CD14-positive monocyte (primary cell): Measurements from ENCODE around the gene QSOX1. TPM values are rescaled to one million over a fixed set of nuclear protein-coding genes. Genes with fewer than 3 reads are reported as not detected.

Experiments
- DNase-seq, 3 donors: peaks; one replicate each; pipeline ENCODE4 v3.0.0-alpha.2; 2011 to 2022
- H2AFZ ChIP-seq: 2 replicates; pipeline ENCODE4 v1.6.0; 2012; ENCODE audit warnings: mild to moderate bottlenecking, low read depth, low read length, inconsistent platforms; ENCODE audit not compliant: insufficient read depth, poor library complexity, severe bottlenecking
- H3K27ac ChIP-seq, 2 donors: 1 replicate in 1 of 2; 2 replicates in 1 of 2; pipeline ENCODE4 v1.5.1; 2012 to 2013; ENCODE audit warnings: low read length in 2 of 2, control low read depth in 1 of 2, inconsistent platforms in 1 of 2, low read depth in 1 of 2, mild to moderate bottlenecking in 1 of 2
- H3K27me3 ChIP-seq, 2 donors: one replicate each; pipeline versions ENCODE4 v1.6.0 to v1.6.1; 2011 to 2013; ENCODE audit warnings: low read length in 2 of 2; ENCODE audit not compliant: control insufficient read depth in 2 of 2, insufficient read depth in 2 of 2
- H3K36me3 ChIP-seq, 2 donors: replicated peaks in 1 of 2; 1 replicate in 1 of 2; 2 replicates in 1 of 2; pipeline versions ENCODE4 v1.5.1 to v1.6.1; 2012 to 2013; ENCODE audit warnings: low read length in 2 of 2, control low read depth in 1 of 2, inconsistent platforms in 1 of 2, mild to moderate bottlenecking in 1 of 2; ENCODE audit not compliant: insufficient read depth in 2 of 2, control insufficient read depth in 1 of 2
- H3K4me1 ChIP-seq, 2 donors: 1 replicate in 1 of 2; 2 replicates in 1 of 2; pipeline versions ENCODE4 v1.5.1 to v1.6.1; 2012 to 2013; ENCODE audit warnings: low read length in 2 of 2, control low read depth in 1 of 2, inconsistent platforms in 1 of 2, mild to moderate bottlenecking in 1 of 2, moderate library complexity in 1 of 2; ENCODE audit not compliant: insufficient read depth in 2 of 2, control insufficient read depth in 1 of 2
- H3K4me2 ChIP-seq: replicated peaks from 2 replicates; pipeline ENCODE3; 2012; ENCODE audit warnings: low read length, moderate library complexity, mild to moderate bottlenecking; ENCODE audit not compliant: poor library complexity, severe bottlenecking; ENCODE audit errors: extremely low read depth
- H3K4me3 ChIP-seq, 3 experiments: fragments of 200-600 bp in 1 of 3; sonication (generic) in 1 of 3; replicated peaks in 1 of 3; 1 replicate in 2 of 3; 2 replicates in 1 of 3; pipeline ENCODE4 v1.5.1; 2011 to 2013; ENCODE audit warnings: low read length in 3 of 3, mild to moderate bottlenecking in 3 of 3, control low read depth in 2 of 3, low read depth in 2 of 3, inconsistent platforms in 1 of 3, moderate library complexity in 1 of 3
- H3K79me2 ChIP-seq: 2 replicates; pipeline ENCODE4 v1.6.0; 2012; ENCODE audit warnings: mild to moderate bottlenecking, control low read depth, inconsistent platforms, low read length, moderate library complexity; ENCODE audit not compliant: insufficient read depth
- H3K9ac ChIP-seq: 2 replicates; pipeline ENCODE4 v1.6.0; 2017; ENCODE audit warnings: low read length, mild to moderate bottlenecking; ENCODE audit not compliant: insufficient read depth, poor library complexity, severe bottlenecking
- H3K9me3 ChIP-seq, 2 donors: replicated peaks in 1 of 2; 1 replicate in 1 of 2; 2 replicates in 1 of 2; pipeline versions ENCODE4 v1.5.1 to v1.6.1; 2012 to 2013; ENCODE audit warnings: low read length in 2 of 2, control low read depth in 1 of 2; ENCODE audit not compliant: control insufficient read depth in 1 of 2, insufficient read depth in 1 of 2
- H4K20me1 ChIP-seq: 2 replicates; pipeline ENCODE4 v1.6.0; 2012; ENCODE audit warnings: mild to moderate bottlenecking, low read length, control low read depth, moderate library complexity; ENCODE audit not compliant: insufficient read depth
- H3K27ac Mint-ChIP-seq, 7 donors: one replicate each; pipeline ENCODE4 v1.8.0; 2020; ENCODE audit warnings: mild to moderate bottlenecking in 7 of 7, mixed read lengths in 7 of 7, moderate library complexity in 6 of 7, inconsistent platforms in 2 of 7
- H3K27me3 Mint-ChIP-seq, 3 donors: one replicate each; pipeline ENCODE4 v1.8.0; 2021 to 2022; ENCODE audit warnings: low read depth in 3 of 3, mild to moderate bottlenecking in 3 of 3, mixed read lengths in 3 of 3, moderate library complexity in 3 of 3, inconsistent platforms in 1 of 3
- H3K36me3 Mint-ChIP-seq, 2 donors: one replicate each; pipeline ENCODE4 v1.8.0; 2020; ENCODE audit warnings: mixed read lengths in 2 of 2, inconsistent platforms in 1 of 2, mild to moderate bottlenecking in 1 of 2
- H3K4me1 Mint-ChIP-seq: one replicate; pipeline ENCODE4 v1.8.0; 2020; ENCODE audit warnings: mild to moderate bottlenecking, mixed read lengths
- H3K4me3 Mint-ChIP-seq, 2 donors: one replicate each; pipeline ENCODE4 v1.8.0; 2020; ENCODE audit warnings: mild to moderate bottlenecking in 2 of 2, mixed read lengths in 2 of 2, moderate library complexity in 1 of 2
- H3K9me3 Mint-ChIP-seq, 7 donors: one replicate each; pipeline ENCODE4 v1.8.0; 2020 to 2022; ENCODE audit warnings: mixed read lengths in 7 of 7, mild to moderate bottlenecking in 6 of 7, moderate library complexity in 6 of 7, inconsistent platforms in 2 of 7
- WGBS: methylation state at CpG from one replicate; pipeline ENCODE4 v1.1.5; 2013; ENCODE audit warnings: missing lambda C conversion rate; ENCODE audit not compliant: insufficient coverage; 5-methylcytosine and 5-hydroxymethylcytosine counted together
- intact Hi-C, 2 donors: fragments of 100-400 bp; cut with micrococcal nuclease; formaldehyde crosslinking; loops; one replicate each; pipeline versions ENCODE4 v1.15.0 to v1.15.1; 2023
- polyA plus RNA-seq, 3 donors: library from polyadenylated mRNA; depleted of rRNA in 1 of 3; unstranded in 2 of 3; stranded (reverse) in 1 of 3; fragments of 300-500 nt in 2 of 3; fragments of >200 nt in 1 of 3; fragmentation: Illumina TruSeq in 2 of 3; gene quantifications; 1 replicate in 2 of 3; 2 replicates in 1 of 3; pipeline ENCODE4 v1.2.3, GENCODE V29; 2012 to 2021
- TF ChIP-seq, protein P1 (sequence below): fragments of 200-600 bp; IDR thresholded peaks from one replicate; pipeline ENCODE4 v1.8.0; 2022; ENCODE audit warnings: antibody characterized with exemption, mild to moderate bottlenecking

The QSOX1 gene
- polyA plus RNA-seq, 3 donors = 34.5 to 86.5 (median 35.8) TPM

DNA sequence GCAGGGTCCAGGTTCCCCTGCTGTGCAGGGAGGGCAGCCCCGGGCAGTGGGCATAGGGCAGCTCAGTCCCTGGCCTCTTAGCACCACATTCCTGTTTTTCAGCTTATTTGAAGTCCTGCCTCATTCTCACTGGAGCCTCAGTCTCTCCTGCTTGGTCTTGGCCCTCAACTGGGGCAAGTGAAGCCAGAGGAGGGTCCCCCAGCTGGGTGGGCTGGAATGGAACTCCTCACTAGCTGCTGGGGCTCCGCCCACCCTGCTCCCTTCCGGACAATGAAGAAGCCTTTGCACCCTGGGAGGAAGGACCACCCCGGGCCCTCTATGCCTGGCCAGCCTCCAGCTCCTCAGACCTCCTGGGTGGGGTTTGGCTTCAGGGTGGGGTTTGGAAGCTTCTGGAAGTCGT, 42.6 kb downstream of the QSOX1 start:
- Histone ChIP-seq H2AFZ (no peak overlapping the region), H3K79me2 (no peaks in the 10 kb centered on the region), H3K4me3 (no peak overlapping the region), H3K4me1 (no peaks in the 10 kb centered on the region), H3K27me3 (no peaks in the 10 kb centered on the region), H4K20me1 (peaks cover 4% of the 10 kb centered on the region), H3K9me3 (no peaks in the 10 kb centered on the region), H3K27ac (no peak overlapping the region), H3K4me2 (no peak overlapping the region), H3K36me3 (peaks cover 62 to 85% of the 10 kb centered on the region in 2 donors), H3K9ac (no peak overlapping the region)
- 89% methylated on average over 5 of the region's 5 CpGs for WGBS
- Mint-ChIP-seq H3K27ac (peak overlapping the region in 2 of 7 donors; percentile 6 to 75), H3K4me3 (no peak overlapping the region), H3K36me3 (peaks cover 54 to 84% of the 10 kb centered on the region in 2 donors), H3K9me3 (peaks cover 0 to 1% (median 0%) of the 10 kb centered on the region in 7 donors), H3K4me1 (no peaks in the 10 kb centered on the region), H3K27me3 (peaks cover 0 to 2% (median 0%) of the 10 kb centered on the region in 3 donors)
- TF ChIP-seq, protein P1, sequence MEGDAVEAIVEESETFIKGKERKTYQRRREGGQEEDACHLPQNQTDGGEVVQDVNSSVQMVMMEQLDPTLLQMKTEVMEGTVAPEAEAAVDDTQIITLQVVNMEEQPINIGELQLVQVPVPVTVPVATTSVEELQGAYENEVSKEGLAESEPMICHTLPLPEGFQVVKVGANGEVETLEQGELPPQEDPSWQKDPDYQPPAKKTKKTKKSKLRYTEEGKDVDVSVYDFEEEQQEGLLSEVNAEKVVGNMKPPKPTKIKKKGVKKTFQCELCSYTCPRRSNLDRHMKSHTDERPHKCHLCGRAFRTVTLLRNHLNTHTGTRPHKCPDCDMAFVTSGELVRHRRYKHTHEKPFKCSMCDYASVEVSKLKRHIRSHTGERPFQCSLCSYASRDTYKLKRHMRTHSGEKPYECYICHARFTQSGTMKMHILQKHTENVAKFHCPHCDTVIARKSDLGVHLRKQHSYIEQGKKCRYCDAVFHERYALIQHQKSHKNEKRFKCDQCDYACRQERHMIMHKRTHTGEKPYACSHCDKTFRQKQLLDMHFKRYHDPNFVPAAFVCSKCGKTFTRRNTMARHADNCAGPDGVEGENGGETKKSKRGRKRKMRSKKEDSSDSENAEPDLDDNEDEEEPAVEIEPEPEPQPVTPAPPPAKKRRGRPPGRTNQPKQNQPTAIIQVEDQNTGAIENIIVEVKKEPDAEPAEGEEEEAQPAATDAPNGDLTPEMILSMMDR = no peak
- DNase-seq = no peak
- intact Hi-C loops = no loop called here

DNA sequence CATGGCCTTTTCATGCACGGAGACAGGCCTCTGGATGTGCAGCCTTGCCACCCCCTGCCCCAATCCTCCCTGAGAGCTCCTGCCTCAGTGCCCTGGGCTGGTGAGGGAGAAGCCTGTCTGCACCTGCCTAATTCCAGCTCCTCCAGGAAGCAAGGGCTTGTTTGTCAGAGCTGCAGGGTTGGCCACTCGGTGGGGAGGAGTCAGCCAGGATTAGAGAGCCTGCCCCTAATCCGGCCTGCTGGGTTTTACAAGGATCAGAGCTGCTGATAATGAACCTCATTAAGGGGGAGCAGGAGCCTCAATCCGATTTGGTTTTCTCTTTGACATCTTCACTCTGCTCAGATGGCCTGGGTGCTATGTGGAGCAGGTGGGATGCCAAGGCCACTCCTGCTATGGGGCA, 43.5 kb downstream of the QSOX1 start:
- no peak overlapping the region for H3K4me2 ChIP-seq
- H3K4me3 Mint-ChIP-seq = no peak overlapping the region
- no peak overlapping the region for H3K27ac ChIP-seq
- WGBS = 100% methylated on average over 3 of the region's 4 CpGs
- H3K27me3 Mint-ChIP-seq = peaks cover 0 to 2% (median 0%) of the 10 kb centered on the region in 3 donors
- H3K27ac Mint-ChIP-seq = no peak overlapping the region
- no peak overlapping the region for H3K9ac ChIP-seq
- H3K4me1 Mint-ChIP-seq = no peaks in the 10 kb centered on the region
- no peak for DNase-seq
- no peaks in the 10 kb centered on the region for H3K9me3 ChIP-seq
- intact Hi-C loops = no loop called here
- H4K20me1 ChIP-seq = no peaks in the 10 kb centered on the region
- no peak overlapping the region for H2AFZ ChIP-seq
- no peaks in the 10 kb centered on the region for H3K4me1 ChIP-seq
- H3K36me3 Mint-ChIP-seq = peaks cover 44 to 75% of the 10 kb centered on the region in 2 donors
- H3K4me3 ChIP-seq = no peak overlapping the region
- H3K79me2 ChIP-seq = no peaks in the 10 kb centered on the region
- TF ChIP-seq, protein P1 = no peak
- H3K27me3 ChIP-seq = no peaks in the 10 kb centered on the region
- H3K9me3 Mint-ChIP-seq = peaks cover 0 to 1% (median 0%) of the 10 kb centered on the region in 7 donors
- H3K36me3 ChIP-seq = peaks cover 54 to 75% of the 10 kb centered on the region in 2 donors
